CD4-positive, alpha-beta T cell (primary cell): ENCODE data around the gene UBN2. TPM values are rescaled to one million over a fixed set of nuclear protein-coding genes. Genes with fewer than 3 reads are reported as not detected.

ENCODE experiments used
- ATAC-seq: fragments of 200-7000 bp; cut with Tn5 transposase; one replicate; pipeline ENCODE4 v1.10.0; 2022; ENCODE audit warnings: mild to moderate bottlenecking; ENCODE audit not compliant: poor library complexity
- CTCF ChIA-PET: fragments of 350-600 bp; sonication (Branson Sonifier 250); formaldehyde crosslinking; loops from one replicate; lab custom pipeline; 2021; ENCODE audit warnings: antibody characterized with exemption, inconsistent platforms; lab: Charles Lee
- POLR2A ChIA-PET: fragments of 350-600 bp; sonication (Branson Sonifier 250); formaldehyde crosslinking; loops from one replicate; lab custom pipeline; 2021; ENCODE audit warnings: antibody characterized with exemption, inconsistent platforms; lab: Charles Lee
- DNase-seq, 14 experiments: peaks; one replicate each; pipeline ENCODE4 v3.0.0-alpha.2; 2013 to 2020; ENCODE audit warnings: mixed read lengths in 2 of 14
- H3K27ac ChIP-seq, 2 donors: one replicate each; pipeline versions ENCODE4 v1.5.1 to v1.7.0; 2013; ENCODE audit warnings: low read length in 2 of 2, low read depth in 1 of 2, mild to moderate bottlenecking in 1 of 2
- H3K27me3 ChIP-seq, 2 experiments: 1 replicate in 1 of 2; 2 replicates in 1 of 2; pipeline versions ENCODE4 v1.6.1 to v1.7.0; 2013; ENCODE audit warnings: low read length in 2 of 2, control low read depth in 1 of 2, mild to moderate bottlenecking in 1 of 2, moderate library complexity in 1 of 2; ENCODE audit not compliant: insufficient read depth in 2 of 2, control insufficient read depth in 1 of 2
- H3K36me3 ChIP-seq: one replicate; pipeline ENCODE4 v1.6.1; 2013; ENCODE audit warnings: low read length, control low read depth; ENCODE audit not compliant: insufficient read depth
- H3K4me1 ChIP-seq: one replicate; pipeline ENCODE4 v1.6.1; 2013; ENCODE audit warnings: low read length, control low read depth; ENCODE audit not compliant: insufficient read depth
- H3K4me3 ChIP-seq: one replicate; pipeline ENCODE4 v1.5.1; 2013; ENCODE audit warnings: mild to moderate bottlenecking, low read length, moderate library complexity
- H3K9me3 ChIP-seq, 2 experiments: 1 replicate in 1 of 2; 2 replicates in 1 of 2; pipeline versions ENCODE4 v1.6.1 to v1.7.0; 2013; ENCODE audit warnings: low read length in 2 of 2, mild to moderate bottlenecking in 2 of 2, control low read depth in 1 of 2, moderate library complexity in 1 of 2; ENCODE audit not compliant: control insufficient read depth in 1 of 2, insufficient read depth in 1 of 2
- H3K27ac Mint-ChIP-seq: one replicate; pipeline ENCODE4 v1.8.0; 2020; ENCODE audit warnings: mixed read lengths
- H3K27me3 Mint-ChIP-seq: one replicate; pipeline ENCODE4 v1.8.0; 2021; ENCODE audit warnings: mixed read lengths
- H3K36me3 Mint-ChIP-seq: one replicate; pipeline ENCODE4 v1.8.0; 2021; ENCODE audit warnings: low read depth, mixed read lengths
- H3K4me1 Mint-ChIP-seq: one replicate; pipeline ENCODE4 v1.8.0; 2021; ENCODE audit warnings: low read depth, mixed read lengths
- H3K4me3 Mint-ChIP-seq: one replicate; pipeline ENCODE4 v1.8.0; 2020; ENCODE audit warnings: mild to moderate bottlenecking, mixed read lengths
- H3K9me3 Mint-ChIP-seq: one replicate; pipeline ENCODE4 v1.8.0; 2020; ENCODE audit warnings: mixed read lengths
- CTCF ChIP-seq: fragments of 200-600 bp; IDR thresholded peaks from one replicate; pipeline ENCODE4 v1.8.0; 2022; ENCODE audit warnings: antibody characterized with exemption, mild to moderate bottlenecking
- intact Hi-C, 2 experiments: fragments of 100-400 bp; cut with DNase I in 1 of 2; cut with micrococcal nuclease in 1 of 2; formaldehyde crosslinking; loops; one replicate each; pipeline versions ENCODE4 v1.15.1 to v1.9.0; 2023 to 2025; cut with DNase I, micrococcal nuclease
- total RNA-seq, 174 experiments: library from RNA in 2 of 174; stranded (reverse) in 2 of 174; gene quantifications; one replicate each; pipeline ENCODE4 v1.2.3 and lab custom pipeline; 2021 to 2026

Gene UBN2
- total RNA-seq, 2 experiments from 2014 or later, result 9.6 to 13.3 TPM

DNA sequence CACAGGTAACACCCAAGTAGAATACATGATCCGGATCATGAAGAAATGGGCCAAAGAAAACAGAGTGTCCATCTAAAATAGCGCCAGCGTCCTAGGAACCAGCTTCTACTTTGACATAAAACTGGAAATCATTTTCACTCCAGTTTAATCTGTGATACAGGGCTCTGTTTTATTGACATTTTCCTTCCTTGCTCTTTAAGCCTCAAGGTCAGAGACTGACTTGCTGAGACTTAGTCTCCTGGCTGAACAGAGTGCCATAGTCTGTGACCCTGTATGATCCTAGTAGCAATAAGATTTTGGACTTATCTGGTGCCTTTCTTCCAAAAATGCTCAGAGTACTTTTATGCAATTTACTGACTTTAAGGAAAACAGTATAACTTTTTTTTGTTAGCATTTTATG lies 41.7 kb upstream of the UBN2 start:
- POLR2A ChIA-PET, result no interaction called here

GRCh38 chr7:139192014-139192706 lies 38.9 kb upstream of the UBN2 start:
- no peak overlapping the region for H3K4me3 Mint-ChIP-seq
- no peak overlapping the region for H3K27ac ChIP-seq
- H3K4me1 Mint-ChIP-seq, result no peaks in the 10 kb centered on the region
- no peaks in the 10 kb centered on the region for H3K27me3 ChIP-seq
- no peaks in the 10 kb centered on the region for H3K27me3 Mint-ChIP-seq
- no peak overlapping the region for H3K4me3 ChIP-seq
- ChIA-PET CTCF (no interaction called here), POLR2A (no interaction called here)
- no peak overlapping the region for H3K27ac Mint-ChIP-seq
- ATAC-seq (no peak), DNase-seq (no peak)
- no peaks in the 10 kb centered on the region for H3K36me3 Mint-ChIP-seq
- H3K9me3 Mint-ChIP-seq, result peaks cover 2% of the 10 kb centered on the region
- H3K36me3 ChIP-seq, result no peaks in the 10 kb centered on the region
- peaks cover 0 to 6% of the 10 kb centered on the region in 2 experiments for H3K9me3 ChIP-seq
- TF ChIP-seq CTCF, result no peak
- intact Hi-C loops, result no loop called here
- no peaks in the 10 kb centered on the region for H3K4me1 ChIP-seq

More for the DNA sequence above, 41.7 kb upstream of the UBN2 start:
- H3K9me3 Mint-ChIP-seq, result peaks cover 2% of the 10 kb centered on the region
- DNase-seq, result no peak
- TF ChIP-seq CTCF, result no peak
- H3K4me1 Mint-ChIP-seq, result no peaks in the 10 kb centered on the region
- no peak overlapping the region for H3K27ac ChIP-seq
- intact Hi-C loops, result no loop called here
- no peaks in the 10 kb centered on the region for H3K27me3 Mint-ChIP-seq
- H3K27me3 ChIP-seq, result no peaks in the 10 kb centered on the region
- no peak overlapping the region for H3K4me3 ChIP-seq
- no peak for ATAC-seq
- no peaks in the 10 kb centered on the region for H3K4me1 ChIP-seq
- no peak overlapping the region for H3K27ac Mint-ChIP-seq
- H3K36me3 Mint-ChIP-seq, result peaks cover under 1% of the 10 kb centered on the region
- no peaks in the 10 kb centered on the region for H3K36me3 ChIP-seq
- no peak overlapping the region for H3K4me3 Mint-ChIP-seq
- no peaks in the 10 kb centered on the region for H3K9me3 ChIP-seq
- CTCF ChIA-PET, result no interaction called here

- Histone ChIP-seq H3K4me3 (no peak overlapping the region), H3K9me3 (peaks cover under 1 to 3% of the 10 kb centered on the region in 2 experiments), H3K27me3 (no peaks in the 10 kb centered on the region), H3K36me3 (no peaks in the 10 kb centered on the region), H3K4me1 (no peaks in the 10 kb centered on the region), H3K27ac (no peak overlapping the region)
- H3K4me1 Mint-ChIP-seq, result no peaks in the 10 kb centered on the region
- no peak overlapping the region for H3K4me3 Mint-ChIP-seq
- H3K36me3 Mint-ChIP-seq, result no peaks in the 10 kb centered on the region
- ATAC-seq (no peak), DNase-seq (no peak)
- TF ChIP-seq CTCF, result no peak
- intact Hi-C loops, result no loop called here
- ChIA-PET POLR2A (no interaction called here), CTCF (no interaction called here)
- no peaks in the 10 kb centered on the region for H3K27me3 Mint-ChIP-seq
- no peak overlapping the region for H3K27ac Mint-ChIP-seq
- H3K9me3 Mint-ChIP-seq, result no peaks in the 10 kb centered on the region
Measured at GRCh38 chr7:139200382-139200781, 30.7 kb upstream of the UBN2 start.
